HepG2 (cell line): ENCODE data around the gene KCNQ1OT1. TPM values are rescaled to one million over a fixed set of nuclear protein-coding genes. Genes with fewer than 3 reads are reported as not detected.

ENCODE experiments used
- HNF4G ChIP-seq, 2 experiments: sonication (generic) in 1 of 2; formaldehyde crosslinking in 1 of 2; IDR thresholded peaks; 2 replicates each; pipeline versions ENCODE4 v1.4.0 to v1.6.1; 2011 to 2020; ENCODE audit warnings: borderline replicate concordance in 2 of 2, low read depth in 2 of 2, mild to moderate bottlenecking in 2 of 2, low read length in 1 of 2, missing genetic modification reagents in 1 of 2, moderate library complexity in 1 of 2
- IKZF4 ChIP-seq: sonication (generic); formaldehyde crosslinking; IDR thresholded peaks from 2 replicates; pipeline ENCODE4 v1.5.1; 2020; ENCODE audit warnings: borderline replicate concordance, mild to moderate bottlenecking, low read depth, missing genetic modification reagents; ENCODE audit errors: not compliant biosample characterization
- ISX ChIP-seq: sonication (generic); formaldehyde crosslinking; conservative IDR thresholded peaks from 2 replicates; pipeline ENCODE4 v1.5.0; 2020; ENCODE audit warnings: missing genetic modification reagents
- PTBP1 ChIP-seq: fragments of 200-400 bp; formaldehyde crosslinking; IDR thresholded peaks from 2 replicates; pipeline ENCODE4 v1.6.1; 2018; ENCODE audit warnings: low read length, low read depth; ENCODE audit not compliant: poor library complexity, severe bottlenecking
- SETDB1 ChIP-seq: sonication (generic); formaldehyde crosslinking; IDR thresholded peaks from 2 replicates; pipeline ENCODE4 v1.5.1; 2020; ENCODE audit warnings: missing genetic modification reagents, mild to moderate bottlenecking, borderline replicate concordance
- SMARCE1 ChIP-seq: fragments of 450-650 bp; IDR thresholded peaks from 2 replicates; pipeline ENCODE4 v1.6.1; 2017; ENCODE audit warnings: borderline replicate concordance
- TERF1 ChIP-seq: sonication (generic); formaldehyde crosslinking; IDR thresholded peaks from 2 replicates; pipeline ENCODE4 v1.8.0; 2022; ENCODE audit warnings: mild to moderate bottlenecking, missing genetic modification reagents, moderate library complexity
- U2AF2 ChIP-seq: fragments of 200-400 bp; formaldehyde crosslinking; IDR thresholded peaks from 2 replicates; pipeline ENCODE4 v1.6.1; 2017; ENCODE audit warnings: low read depth, mild to moderate bottlenecking, low read length
- ZBTB20 ChIP-seq: sonication (generic); formaldehyde crosslinking; IDR thresholded peaks from 2 replicates; pipeline ENCODE4 v1.8.1; 2023; ENCODE audit warnings: missing genetic modification reagents, low read depth, mild to moderate bottlenecking, borderline replicate concordance
- ZNF264 ChIP-seq: sonication (generic); formaldehyde crosslinking; IDR thresholded peaks from 2 replicates; pipeline ENCODE4 v1.4.0; 2020; ENCODE audit warnings: missing genetic modification reagents
- ZNF276 ChIP-seq: sonication (generic); formaldehyde crosslinking; IDR thresholded peaks from 2 replicates; pipeline ENCODE4 v1.4.0; 2020; ENCODE audit warnings: mild to moderate bottlenecking, low read depth, missing genetic modification reagents
- ZNF572 ChIP-seq: sonication (generic); formaldehyde crosslinking; IDR thresholded peaks from 2 replicates; pipeline ENCODE4 v1.5.1; 2020; ENCODE audit warnings: mild to moderate bottlenecking, missing genetic modification reagents
- ZNF839 ChIP-seq: sonication (generic); formaldehyde crosslinking; IDR thresholded peaks from 2 replicates; pipeline ENCODE4 v1.4.0; 2020; ENCODE audit warnings: missing genetic modification reagents, mild to moderate bottlenecking, borderline replicate concordance
- polyA plus RNA-seq, 8 experiments: library from polyadenylated mRNA; depleted of rRNA in 3 of 8; stranded (reverse) in 7 of 8; unstranded in 1 of 8; fragments of >200 nt; fragmentation: Illumina TruSeq in 4 of 8; extraction: Trizol in 4 of 8; gene quantifications; 2 replicates each; pipeline versions ENCODE4 v1.2.1 to v1.2.3, GENCODE V29; 2011 to 2016; ENCODE audit warnings: low read depth in 4 of 8, missing spikeins in 1 of 8, mixed read lengths in 1 of 8; ENCODE audit not compliant: insufficient read depth in 1 of 8
- total RNA-seq, 5 experiments: library from RNA; depleted of rRNA; stranded (reverse); fragments of >200 nt; fragmentation: Illumina TruSeq; extraction: Trizol; gene quantifications; 2 replicates each; pipeline ENCODE4 v1.2.3, GENCODE V29; 2016; ENCODE audit warnings: low read depth in 1 of 5
- TF ChIP-seq, protein P1 (sequence below): IDR thresholded peaks from 2 replicates; pipeline ENCODE4 v1.6.1; 2016
- TF ChIP-seq, protein P2 (sequence below): sonication (generic); formaldehyde crosslinking; IDR thresholded peaks from 2 replicates; pipeline ENCODE4 v1.4.0; 2020; ENCODE audit warnings: mild to moderate bottlenecking, missing genetic modification reagents, borderline replicate concordance
- TF ChIP-seq, protein P3 (sequence below): sonication (generic); formaldehyde crosslinking; IDR thresholded peaks from 2 replicates; pipeline ENCODE4 v1.4.0; 2020; ENCODE audit warnings: mild to moderate bottlenecking, missing genetic modification reagents
- TF ChIP-seq, protein P4 (sequence below): sonication (generic); formaldehyde crosslinking; IDR thresholded peaks from 2 replicates; pipeline ENCODE4 v1.5.0; 2020; ENCODE audit warnings: missing genetic modification reagents

Gene KCNQ1OT1
- total and polyA plus RNA-seq, 2 of the 13 experiments (the other 11 are each of a cell fraction or from before 2014, with no cell fraction given), result 1.3 to 18.9 TPM

GRCh38 chr11:2731130-2732125, 31.6 kb upstream of the KCNQ1OT1 start (continued):
- TF ChIP-seq, protein P1, sequence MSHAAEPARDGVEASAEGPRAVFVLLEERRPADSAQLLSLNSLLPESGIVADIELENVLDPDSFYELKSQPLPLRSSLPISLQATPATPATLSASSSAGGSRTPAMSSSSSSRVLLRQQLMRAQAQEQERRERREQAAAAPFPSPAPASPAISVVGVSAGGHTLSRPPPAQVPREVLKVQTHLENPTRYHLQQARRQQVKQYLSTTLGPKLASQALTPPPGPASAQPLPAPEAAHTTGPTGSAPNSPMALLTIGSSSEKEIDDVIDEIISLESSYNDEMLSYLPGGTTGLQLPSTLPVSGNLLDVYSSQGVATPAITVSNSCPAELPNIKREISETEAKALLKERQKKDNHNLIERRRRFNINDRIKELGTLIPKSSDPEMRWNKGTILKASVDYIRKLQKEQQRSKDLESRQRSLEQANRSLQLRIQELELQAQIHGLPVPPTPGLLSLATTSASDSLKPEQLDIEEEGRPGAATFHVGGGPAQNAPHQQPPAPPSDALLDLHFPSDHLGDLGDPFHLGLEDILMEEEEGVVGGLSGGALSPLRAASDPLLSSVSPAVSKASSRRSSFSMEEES (CRISPR knock-in tag), result no peak; the same call in 1 of the 2 replicates
- TF ChIP-seq, protein P2, sequence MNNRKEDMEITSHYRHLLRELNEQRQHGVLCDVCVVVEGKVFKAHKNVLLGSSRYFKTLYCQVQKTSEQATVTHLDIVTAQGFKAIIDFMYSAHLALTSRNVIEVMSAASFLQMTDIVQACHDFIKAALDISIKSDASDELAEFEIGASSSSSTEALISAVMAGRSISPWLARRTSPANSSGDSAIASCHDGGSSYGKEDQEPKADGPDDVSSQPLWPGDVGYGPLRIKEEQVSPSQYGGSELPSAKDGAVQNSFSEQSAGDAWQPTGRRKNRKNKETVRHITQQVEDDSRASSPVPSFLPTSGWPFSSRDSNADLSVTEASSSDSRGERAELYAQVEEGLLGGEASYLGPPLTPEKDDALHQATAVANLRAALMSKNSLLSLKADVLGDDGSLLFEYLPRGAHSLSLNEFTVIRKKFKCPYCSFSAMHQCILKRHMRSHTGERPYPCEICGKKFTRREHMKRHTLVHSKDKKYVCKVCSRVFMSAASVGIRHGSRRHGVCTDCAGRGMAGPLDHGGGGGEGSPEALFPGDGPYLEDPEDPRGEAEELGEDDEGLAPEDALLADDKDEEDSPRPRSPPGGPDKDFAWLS (CRISPR knock-in tag), result no peak
- TF ChIP-seq ISX (CRISPR knock-in tag) (0 out of 2 replicates have a peak, but pooled peaks have one; percentile 77), SMARCE1 (no peak), SETDB1 (CRISPR knock-in tag) (no peak), IKZF4 (CRISPR knock-in tag) (peak; percentile 41), U2AF2 (0 out of 2 replicates have a peak, but pooled peaks have one; percentile 37), TERF1 (CRISPR knock-in tag) (no peak), PTBP1 (no peak), ZBTB20 (CRISPR knock-in tag) (no peak), HNF4G (IDR thresholded peaks at IDR 0.05; ENCODE audit: borderline replicate concordance, low read depth, low read length) (0 out of 2 replicates have a peak, but pooled peaks have one; percentile 14), HNF4G (CRISPR knock-in tag; IDR thresholded peaks at IDR 0.05; ENCODE audit: borderline replicate concordance, low read depth) (no peak), ZNF264 (CRISPR knock-in tag) (no peak), ZNF839 (no peak; the same call in 1 of the 2 replicates), ZNF276 (0 out of 2 replicates have a peak, but pooled peaks have one; percentile 13), ZNF572 (CRISPR knock-in tag) (no peak)
- TF ChIP-seq, protein P3, sequence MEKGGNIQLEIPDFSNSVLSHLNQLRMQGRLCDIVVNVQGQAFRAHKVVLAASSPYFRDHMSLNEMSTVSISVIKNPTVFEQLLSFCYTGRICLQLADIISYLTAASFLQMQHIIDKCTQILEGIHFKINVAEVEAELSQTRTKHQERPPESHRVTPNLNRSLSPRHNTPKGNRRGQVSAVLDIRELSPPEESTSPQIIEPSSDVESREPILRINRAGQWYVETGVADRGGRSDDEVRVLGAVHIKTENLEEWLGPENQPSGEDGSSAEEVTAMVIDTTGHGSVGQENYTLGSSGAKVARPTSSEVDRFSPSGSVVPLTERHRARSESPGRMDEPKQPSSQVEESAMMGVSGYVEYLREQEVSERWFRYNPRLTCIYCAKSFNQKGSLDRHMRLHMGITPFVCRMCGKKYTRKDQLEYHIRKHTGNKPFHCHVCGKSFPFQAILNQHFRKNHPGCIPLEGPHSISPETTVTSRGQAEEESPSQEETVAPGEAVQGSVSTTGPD (CRISPR knock-in tag), result 0 out of 2 replicates have a peak, but pooled peaks have one; percentile 1
- TF ChIP-seq, protein P4, sequence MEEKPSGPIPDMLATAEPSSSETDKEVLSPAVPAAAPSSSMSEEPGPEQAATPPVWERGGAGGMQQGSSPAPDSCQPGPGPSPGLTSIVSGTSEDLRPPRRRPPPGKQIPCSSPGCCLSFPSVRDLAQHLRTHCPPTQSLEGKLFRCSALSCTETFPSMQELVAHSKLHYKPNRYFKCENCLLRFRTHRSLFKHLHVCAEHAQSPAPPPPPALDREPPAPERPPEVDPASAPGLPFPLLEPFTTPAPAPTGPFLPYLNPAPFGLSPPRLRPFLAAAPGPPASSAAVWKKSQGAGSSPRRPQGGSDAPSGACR (CRISPR knock-in tag), result no peak
